H9 (cell line): ENCODE data around the gene TTC3. TPM values are rescaled to one million over a fixed set of nuclear protein-coding genes. Genes with fewer than 3 reads are reported as not detected.

Experiments
- DNase-seq: peaks from one replicate; pipeline ENCODE4 v3.0.0-alpha.2; 2017
- H2AFZ ChIP-seq: one replicate; pipeline ENCODE4 v1.6.1; 2013; ENCODE audit warnings: mild to moderate bottlenecking, low read length, control low read depth, moderate library complexity
- H2AK5ac ChIP-seq: 2 replicates; pipeline ENCODE4 v1.6.1; 2013; ENCODE audit warnings: low read length, control low read depth, mixed read lengths; ENCODE audit not compliant: insufficient read length
- H2BK120ac ChIP-seq: one replicate; pipeline ENCODE4 v1.6.1; 2013; ENCODE audit warnings: low read depth, mild to moderate bottlenecking, low read length, control low read depth, inconsistent platforms; ENCODE audit not compliant: poor library complexity, severe bottlenecking
- H2BK12ac ChIP-seq: 2 replicates; pipeline ENCODE4 v1.6.1; 2013; ENCODE audit warnings: low read length, control low read depth, mixed read lengths, low read depth; ENCODE audit not compliant: insufficient read length
- H2BK15ac ChIP-seq: 2 replicates; pipeline ENCODE4 v1.6.1; 2013; ENCODE audit warnings: low read depth, low read length, control low read depth
- H2BK20ac ChIP-seq: one replicate; pipeline ENCODE4 v1.6.1; 2013; ENCODE audit warnings: low read depth, mild to moderate bottlenecking, low read length, control low read depth, inconsistent platforms; ENCODE audit not compliant: poor library complexity, severe bottlenecking
- H2BK5ac ChIP-seq: 2 replicates; pipeline ENCODE4 v1.6.1; 2013; ENCODE audit warnings: low read length, control low read depth, mixed read lengths; ENCODE audit not compliant: insufficient read length
- H3K14ac ChIP-seq: 2 replicates; pipeline ENCODE4 v1.6.1; 2013; ENCODE audit warnings: low read length, control low read depth; ENCODE audit not compliant: insufficient read depth
- H3K18ac ChIP-seq: 2 replicates; pipeline ENCODE4 v1.6.1; 2013; ENCODE audit warnings: low read depth, mild to moderate bottlenecking, mixed read lengths, low read length, control low read depth; ENCODE audit not compliant: insufficient read length
- H3K23ac ChIP-seq: 2 replicates; pipeline ENCODE4 v1.6.1; 2013; ENCODE audit warnings: low read length, control low read depth, mixed read lengths, low read depth; ENCODE audit not compliant: insufficient read length
- H3K23me2 ChIP-seq: 2 replicates; pipeline ENCODE4 v1.6.1; 2013; ENCODE audit warnings: low read depth, mild to moderate bottlenecking, mixed read lengths, low read length, control low read depth; ENCODE audit not compliant: insufficient read length, poor library complexity, severe bottlenecking
- H3K27ac ChIP-seq: 2 replicates; pipeline ENCODE4 v1.5.1; 2013; ENCODE audit warnings: low read length, control low read depth, mixed read lengths, low read depth; ENCODE audit not compliant: insufficient read length
- H3K27me3 ChIP-seq: 2 replicates; pipeline ENCODE4 v1.6.1; 2013; ENCODE audit warnings: low read length, control low read depth, inconsistent platforms; ENCODE audit not compliant: insufficient read depth
- H3K4ac ChIP-seq: 2 replicates; pipeline ENCODE4 v1.6.1; 2013; ENCODE audit warnings: low read depth, mild to moderate bottlenecking, control low read depth, inconsistent platforms, low read length, moderate library complexity
- H3K4me1 ChIP-seq: 2 replicates; pipeline ENCODE4 v1.6.1; 2013; ENCODE audit warnings: low read length, control low read depth, inconsistent platforms; ENCODE audit not compliant: insufficient read depth
- H3K4me2 ChIP-seq: 2 replicates; pipeline ENCODE4 v1.6.1; 2013; ENCODE audit warnings: low read length, control low read depth, mixed read lengths; ENCODE audit not compliant: insufficient read length, insufficient read depth
- H3K56ac ChIP-seq: 2 replicates; pipeline ENCODE4 v1.6.1; 2013; ENCODE audit warnings: low read depth, mild to moderate bottlenecking, mixed read lengths, low read length, control low read depth; ENCODE audit not compliant: insufficient read length
- H3K79me1 ChIP-seq: 2 replicates; pipeline ENCODE4 v1.6.1; 2013; ENCODE audit warnings: low read depth, mild to moderate bottlenecking, moderate library complexity, low read length, control low read depth, inconsistent platforms; ENCODE audit not compliant: insufficient read depth, poor library complexity, severe bottlenecking
- H3K79me2 ChIP-seq: 2 replicates; pipeline ENCODE4 v1.6.1; 2013; ENCODE audit warnings: low read length, control low read depth, inconsistent platforms; ENCODE audit not compliant: insufficient read depth
- H3K9ac ChIP-seq: 2 replicates; pipeline ENCODE4 v1.6.1; 2013; ENCODE audit warnings: low read length, control low read depth, mixed read lengths; ENCODE audit not compliant: insufficient read length; ENCODE audit errors: extremely low read depth
- H3K9me3 ChIP-seq: one replicate; pipeline ENCODE4 v1.6.1; 2013; ENCODE audit warnings: low read depth, low read length, inconsistent platforms; ENCODE audit not compliant: control insufficient read depth
- H3T11ph ChIP-seq: one replicate; pipeline ENCODE4 v1.6.1; 2013; ENCODE audit warnings: mild to moderate bottlenecking, low read length, control low read depth, inconsistent platforms
- H4K20me1 ChIP-seq: one replicate; pipeline ENCODE4 v1.6.1; 2013; ENCODE audit not compliant: control insufficient read depth, insufficient read length, insufficient read depth
- H4K5ac ChIP-seq: 2 replicates; pipeline ENCODE4 v1.6.1; 2013; ENCODE audit warnings: low read depth, mild to moderate bottlenecking, mixed read lengths, low read length, control low read depth; ENCODE audit not compliant: insufficient read length
- H4K8ac ChIP-seq: replicated peaks from 2 replicates; pipeline ENCODE4 v1.6.1; 2013; ENCODE audit warnings: low read length, control low read depth, mixed read lengths, low read depth; ENCODE audit not compliant: insufficient read length
- H4K91ac ChIP-seq: 2 replicates; pipeline ENCODE4 v1.6.1; 2013; ENCODE audit warnings: low read depth, mild to moderate bottlenecking, moderate library complexity, mixed read lengths, low read length, control low read depth; ENCODE audit not compliant: insufficient read length
- H3K27ac Mint-ChIP-seq, 3 experiments: 2 replicates in 2 of 3; 3 replicates in 1 of 3; pipeline ENCODE4 v1.8.0; 2020 to 2021; ENCODE audit warnings: mixed read lengths in 3 of 3, mild to moderate bottlenecking in 1 of 3, moderate library complexity in 1 of 3
- H3K27me3 Mint-ChIP-seq: 2 replicates; pipeline ENCODE4 v1.8.0; 2021; ENCODE audit warnings: low read depth, mild to moderate bottlenecking, moderate library complexity, mixed read lengths
- H3K36me3 Mint-ChIP-seq, 3 experiments: 2 replicates in 2 of 3; 3 replicates in 1 of 3; pipeline ENCODE4 v1.8.0; 2020 to 2021; ENCODE audit warnings: low read depth in 3 of 3, mixed read lengths in 3 of 3; ENCODE audit not compliant: insufficient read depth in 1 of 3
- H3K4me1 Mint-ChIP-seq, 2 experiments: 2 replicates each; pipeline ENCODE4 v1.8.0; 2020; ENCODE audit warnings: mixed read lengths in 2 of 2
- H3K4me3 Mint-ChIP-seq, 2 experiments: 2 replicates in 1 of 2; 3 replicates in 1 of 2; pipeline ENCODE4 v1.8.0; 2020 to 2021; ENCODE audit warnings: mild to moderate bottlenecking in 2 of 2, mixed read lengths in 2 of 2, moderate library complexity in 1 of 2
- H3K9me3 Mint-ChIP-seq, 2 experiments: 2 replicates in 1 of 2; 3 replicates in 1 of 2; pipeline ENCODE4 v1.8.0; 2020; ENCODE audit warnings: mild to moderate bottlenecking in 2 of 2, mixed read lengths in 2 of 2, moderate library complexity in 1 of 2
- WGBS: extraction: QIAGEN DNeasy Blood & Tissue Kit; methylation state at CpG from one replicate; pipeline ENCODE4 v1.1.7; 2013; ENCODE audit warnings: missing lambda C conversion rate, low lambda C conversion rate, mixed read lengths; ENCODE audit not compliant: insufficient read length; ENCODE audit errors: extremely low coverage; 5-methylcytosine and 5-hydroxymethylcytosine counted together
- long read RNA-seq: library from polyadenylated mRNA; unstranded; transcript quantifications from one replicate; pipeline ENCODE4 v2.0.0, GENCODE V29; 2020
- total RNA-seq: library from RNA; stranded (reverse); gene quantifications from 2 replicates; pipeline ENCODE4 v1.2.1, GENCODE V29; 2021
- TF ChIP-seq, protein P1 (sequence below): fragments of 200-600 bp; sonication (generic); conservative IDR thresholded peaks from 3 replicates; pipeline ENCODE4 v1.8.0; 2021; ENCODE audit warnings: antibody characterized with exemption, mild to moderate bottlenecking

Gene TTC3, protein sequence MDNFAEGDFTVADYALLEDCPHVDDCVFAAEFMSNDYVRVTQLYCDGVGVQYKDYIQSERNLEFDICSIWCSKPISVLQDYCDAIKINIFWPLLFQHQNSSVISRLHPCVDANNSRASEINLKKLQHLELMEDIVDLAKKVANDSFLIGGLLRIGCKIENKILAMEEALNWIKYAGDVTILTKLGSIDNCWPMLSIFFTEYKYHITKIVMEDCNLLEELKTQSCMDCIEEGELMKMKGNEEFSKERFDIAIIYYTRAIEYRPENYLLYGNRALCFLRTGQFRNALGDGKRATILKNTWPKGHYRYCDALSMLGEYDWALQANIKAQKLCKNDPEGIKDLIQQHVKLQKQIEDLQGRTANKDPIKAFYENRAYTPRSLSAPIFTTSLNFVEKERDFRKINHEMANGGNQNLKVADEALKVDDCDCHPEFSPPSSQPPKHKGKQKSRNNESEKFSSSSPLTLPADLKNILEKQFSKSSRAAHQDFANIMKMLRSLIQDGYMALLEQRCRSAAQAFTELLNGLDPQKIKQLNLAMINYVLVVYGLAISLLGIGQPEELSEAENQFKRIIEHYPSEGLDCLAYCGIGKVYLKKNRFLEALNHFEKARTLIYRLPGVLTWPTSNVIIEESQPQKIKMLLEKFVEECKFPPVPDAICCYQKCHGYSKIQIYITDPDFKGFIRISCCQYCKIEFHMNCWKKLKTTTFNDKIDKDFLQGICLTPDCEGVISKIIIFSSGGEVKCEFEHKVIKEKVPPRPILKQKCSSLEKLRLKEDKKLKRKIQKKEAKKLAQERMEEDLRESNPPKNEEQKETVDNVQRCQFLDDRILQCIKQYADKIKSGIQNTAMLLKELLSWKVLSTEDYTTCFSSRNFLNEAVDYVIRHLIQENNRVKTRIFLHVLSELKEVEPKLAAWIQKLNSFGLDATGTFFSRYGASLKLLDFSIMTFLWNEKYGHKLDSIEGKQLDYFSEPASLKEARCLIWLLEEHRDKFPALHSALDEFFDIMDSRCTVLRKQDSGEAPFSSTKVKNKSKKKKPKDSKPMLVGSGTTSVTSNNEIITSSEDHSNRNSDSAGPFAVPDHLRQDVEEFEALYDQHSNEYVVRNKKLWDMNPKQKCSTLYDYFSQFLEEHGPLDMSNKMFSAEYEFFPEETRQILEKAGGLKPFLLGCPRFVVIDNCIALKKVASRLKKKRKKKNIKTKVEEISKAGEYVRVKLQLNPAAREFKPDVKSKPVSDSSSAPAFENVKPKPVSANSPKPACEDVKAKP (N-terminal part only)
- total RNA-seq: 46.5 and 48.6 TPM in 2 replicates
- long read RNA-seq, transcript TTC3-210 (26 exons, 2,451 nt): major isoform, 13 of 167 reads
- long read RNA-seq, partial matches to known transcripts: 108 of 167 reads
- long read RNA-seq, other reads (novel, unspliced or antisense): 45 of 167 reads

DNA sequence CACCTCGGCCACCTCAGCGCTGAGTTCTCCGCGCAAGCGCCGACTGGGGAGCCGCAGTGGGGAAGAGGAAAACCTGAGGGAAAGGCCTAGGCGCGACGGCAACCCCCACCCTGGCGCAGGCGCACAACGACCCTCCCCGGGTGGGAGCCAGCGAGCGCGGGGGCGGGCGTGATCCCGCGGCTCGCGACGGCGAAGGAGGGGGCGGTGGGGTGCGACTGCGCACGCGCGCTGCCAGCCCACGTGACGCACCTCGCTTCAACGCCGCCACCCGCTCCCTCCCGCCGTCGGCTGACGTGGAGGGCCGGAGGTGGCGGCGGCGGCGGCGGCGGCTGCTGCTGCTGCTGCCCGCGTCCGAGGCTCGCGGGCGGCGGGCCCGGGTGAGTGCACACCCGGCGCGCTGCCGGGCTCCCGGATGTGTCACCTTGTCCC lies at the start of gene TTC3, which contains the start of gene PIGP:
Gene TTC3, plus strand, starts transcription at position 267 of the 429 bp plus-strand sequence. CDS start 14,004 bp downstream, outside the sequence.
Gene PIGP, minus strand, starts transcription at position 84 of the 429 bp plus-strand sequence. CDS start 556 bp downstream, outside the sequence.
- no peak within 1 kb of the TSS for H2BK12ac ChIP-seq
- Mint-ChIP-seq H3K36me3 (peaks cover 0 to 9% (median 4%) of the 10 kb centered on the region in 3 experiments; a peak in 4 of 7 replicates), H3K27me3 (peaks cover 24% of the 10 kb centered on the region), H3K27ac (peak within 1 kb of the TSS; percentile 8 to 73 (median 70); a peak in 4 of 7 replicates), H3K4me1 (peaks cover 24 to 30% of the 10 kb centered on the region in 2 experiments), H3K4me3 (peak within 1 kb of the TSS; percentile 82 to 94), H3K9me3 (no peaks in the 10 kb centered on the region; a peak in 1 of 5 replicates)
- H3K27me3 ChIP-seq: peaks cover 11% of the 10 kb centered on the region; the same call in 1 of the 2 replicates
- no peak within 1 kb of the TSS for H3K56ac ChIP-seq
- WGBS: no CpG with 5 or more reads among the region's 61 CpGs
- H3K79me2 ChIP-seq: 0 out of 2 replicates have a peak, but pooled peaks cover 3% of the 10 kb centered on the region
- peak within 1 kb of the TSS; percentile 46 for H3T11ph ChIP-seq
- no peak within 1 kb of the TSS for H2AK5ac ChIP-seq
- H3K4me2 ChIP-seq: peak within 1 kb of the TSS; percentile 94
- no peak within 1 kb of the TSS for H2BK5ac ChIP-seq
- peak within 1 kb of the TSS; percentile 53 for H2BK120ac ChIP-seq
- H3K14ac ChIP-seq: peak within 1 kb of the TSS; percentile 97
- H4K20me1 ChIP-seq: no peaks in the 10 kb centered on the region
- peaks cover 14% of the 10 kb centered on the region for H3K23me2 ChIP-seq
- H3K9ac ChIP-seq: peak within 1 kb of the TSS; percentile 75
- H2BK15ac ChIP-seq: no peak within 1 kb of the TSS
- peak within 1 kb of the TSS; percentile 86 for H3K18ac ChIP-seq
- no peaks in the 10 kb centered on the region for H3K9me3 ChIP-seq
- peak within 1 kb of the TSS; percentile 26 for H3K27ac ChIP-seq
- peak within 1 kb of the TSS; percentile 50 for H2AFZ ChIP-seq
- peak within 1 kb of the TSS; percentile 5 for H4K91ac ChIP-seq
- DNase-seq: peak; percentile 89
- H3K23ac ChIP-seq: no peak within 1 kb of the TSS
- H3K4me1 ChIP-seq: peaks cover 5% of the 10 kb centered on the region; the same call in 1 of the 2 replicates
- no peak within 1 kb of the TSS; the same call in 1 of the 2 replicates for H3K4ac ChIP-seq
- H2BK20ac ChIP-seq: no peak within 1 kb of the TSS
- H4K8ac ChIP-seq: peak within 1 kb of the TSS; percentile 29
- TF ChIP-seq, protein P1, sequence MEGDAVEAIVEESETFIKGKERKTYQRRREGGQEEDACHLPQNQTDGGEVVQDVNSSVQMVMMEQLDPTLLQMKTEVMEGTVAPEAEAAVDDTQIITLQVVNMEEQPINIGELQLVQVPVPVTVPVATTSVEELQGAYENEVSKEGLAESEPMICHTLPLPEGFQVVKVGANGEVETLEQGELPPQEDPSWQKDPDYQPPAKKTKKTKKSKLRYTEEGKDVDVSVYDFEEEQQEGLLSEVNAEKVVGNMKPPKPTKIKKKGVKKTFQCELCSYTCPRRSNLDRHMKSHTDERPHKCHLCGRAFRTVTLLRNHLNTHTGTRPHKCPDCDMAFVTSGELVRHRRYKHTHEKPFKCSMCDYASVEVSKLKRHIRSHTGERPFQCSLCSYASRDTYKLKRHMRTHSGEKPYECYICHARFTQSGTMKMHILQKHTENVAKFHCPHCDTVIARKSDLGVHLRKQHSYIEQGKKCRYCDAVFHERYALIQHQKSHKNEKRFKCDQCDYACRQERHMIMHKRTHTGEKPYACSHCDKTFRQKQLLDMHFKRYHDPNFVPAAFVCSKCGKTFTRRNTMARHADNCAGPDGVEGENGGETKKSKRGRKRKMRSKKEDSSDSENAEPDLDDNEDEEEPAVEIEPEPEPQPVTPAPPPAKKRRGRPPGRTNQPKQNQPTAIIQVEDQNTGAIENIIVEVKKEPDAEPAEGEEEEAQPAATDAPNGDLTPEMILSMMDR: no peak
- no peaks in the 10 kb centered on the region for H3K79me1 ChIP-seq
- peak within 1 kb of the TSS; percentile 14 for H4K5ac ChIP-seq
